HG03565 (cell line): Measurements from ENCODE around the gene BCLAF3.

Experiments used
- ATAC-seq: cut with Tn5 transposase; IDR thresholded peaks from one replicate; pipeline ENCODE4 v1.9.1; 2021; ENCODE audit warnings: mild to moderate bottlenecking, moderate library complexity; ENCODE audit not compliant: unreplicated experiment

Gene BCLAF3

DNA sequence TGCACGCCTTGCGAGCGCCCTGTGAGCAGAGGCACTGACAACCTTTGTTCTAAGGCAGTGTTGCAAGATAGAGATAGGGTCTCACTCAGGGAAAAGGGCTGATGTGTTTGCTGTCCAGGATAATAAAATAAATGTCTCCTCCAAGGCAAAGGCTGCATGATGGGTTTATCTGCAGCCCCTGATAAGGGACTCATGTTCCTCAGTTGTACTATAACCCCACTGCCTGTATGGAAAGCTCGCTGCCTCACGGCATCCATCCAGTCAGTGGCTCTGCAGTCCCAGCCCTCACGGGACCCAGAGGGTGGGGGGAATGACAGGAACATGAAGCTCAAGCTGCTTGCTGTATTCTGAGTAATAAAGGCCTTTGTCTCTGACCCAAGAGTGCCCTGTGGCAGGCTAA is 22.6 kb downstream of the BCLAF3 start:
- ATAC-seq: no peak

DNA sequence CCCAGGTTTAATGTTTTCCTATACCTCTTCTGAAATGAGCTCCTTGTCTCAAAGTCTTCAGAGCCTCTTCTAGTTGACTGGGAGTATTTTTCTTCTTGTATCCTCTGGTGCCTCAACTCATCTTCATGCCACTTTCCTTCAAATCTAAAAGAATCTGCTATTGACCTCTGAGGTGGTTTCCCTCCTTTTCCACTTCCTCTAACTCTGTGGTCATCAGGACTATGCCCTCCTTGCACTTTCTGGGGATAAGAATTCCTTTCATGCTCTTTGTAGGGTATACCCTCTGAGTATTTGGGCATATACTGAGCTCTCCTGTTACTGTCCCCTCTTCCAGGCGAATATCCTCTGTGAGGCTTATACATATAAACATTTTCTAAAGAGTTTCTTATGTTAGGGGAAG is 24.8 kb downstream of the BCLAF3 start:
- no peak for ATAC-seq

GRCh38 chrX:19964017-19964710 is 26.7 kb downstream of the BCLAF3 start:
- peak; percentile 87 for ATAC-seq

DNA sequence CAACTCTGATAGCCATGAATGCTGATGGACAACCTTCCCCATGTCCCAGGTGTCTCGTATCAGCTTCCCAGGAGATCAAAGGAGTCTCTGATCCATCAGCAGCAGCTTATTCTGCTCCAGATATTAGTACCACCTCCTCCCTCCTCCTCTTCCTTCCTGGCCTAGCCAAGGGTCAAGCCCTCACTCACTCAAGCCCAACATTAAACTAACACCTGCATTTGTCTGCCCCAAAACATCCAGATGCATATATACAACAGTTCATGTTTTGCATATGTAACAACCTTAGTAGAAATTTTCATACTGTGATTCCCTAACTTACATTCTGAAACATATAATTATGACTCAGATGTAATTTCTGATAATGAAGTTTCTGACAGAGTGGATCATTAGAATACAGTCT is 29.9 kb downstream of the BCLAF3 start:
- ATAC-seq: no peak

DNA sequence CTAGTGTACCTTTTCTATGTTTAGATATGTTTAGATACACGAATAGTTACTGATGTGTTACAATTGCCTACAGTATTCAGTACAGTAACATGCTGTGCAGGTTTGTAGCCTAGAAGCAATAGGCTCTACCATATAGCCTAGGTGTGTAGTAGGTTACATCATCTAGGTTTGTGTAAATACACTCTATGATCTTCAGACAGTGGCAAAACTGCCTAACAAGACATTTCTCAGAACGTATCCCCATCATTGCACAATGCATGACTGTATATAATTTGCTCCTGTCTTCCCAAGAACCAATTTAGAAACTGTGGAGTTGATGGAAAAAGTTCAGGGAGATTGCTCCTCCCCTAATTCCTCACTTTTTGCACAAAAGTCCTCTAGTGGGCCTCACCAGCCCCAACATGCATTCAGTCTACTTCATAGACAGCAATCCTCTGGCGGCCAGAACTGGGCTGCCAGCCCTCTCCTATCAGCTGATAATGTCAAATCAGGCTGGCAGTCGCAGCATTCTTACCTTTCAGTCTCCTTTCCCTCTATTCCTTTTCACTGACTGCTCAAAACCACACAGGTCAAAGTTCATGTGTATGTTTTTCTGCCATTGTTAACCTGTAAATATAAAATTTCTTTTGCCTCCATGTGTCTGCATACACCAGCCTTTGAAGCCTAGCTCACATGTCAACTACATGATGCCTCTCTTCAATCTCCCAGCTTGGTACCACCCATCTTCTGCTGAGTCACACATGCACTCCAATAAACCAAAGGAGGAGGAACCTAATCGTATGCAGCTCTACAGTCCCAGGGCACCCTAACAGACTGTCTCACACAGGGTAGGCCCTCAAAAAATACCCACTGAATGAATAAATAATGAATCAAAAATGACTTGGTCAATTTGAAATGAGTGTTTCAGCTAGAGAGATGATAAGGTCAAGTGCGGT is 32.0 kb downstream of the BCLAF3 start:
- ATAC-seq: no peak

GRCh38 chrX:19956923-19957322 is 33.9 kb downstream of the BCLAF3 start:
- no peak for ATAC-seq

GRCh38 chrX:19956306-19956705 is 34.6 kb downstream of the BCLAF3 start:
- no peak for ATAC-seq

GRCh38 chrX:19955306-19955705 is 35.6 kb downstream of the BCLAF3 start:
- no peak for ATAC-seq

- ATAC-seq: no peak
Measured at GRCh38 chrX:19954335-19955096, 36.3 kb downstream of the BCLAF3 start.

- no peak for ATAC-seq
Measured at GRCh38 chrX:19953145-19953544, 37.7 kb downstream of the BCLAF3 start.

GRCh38 chrX:19949340-19949739 is 41.5 kb downstream of the BCLAF3 start:
- ATAC-seq: no peak

DNA sequence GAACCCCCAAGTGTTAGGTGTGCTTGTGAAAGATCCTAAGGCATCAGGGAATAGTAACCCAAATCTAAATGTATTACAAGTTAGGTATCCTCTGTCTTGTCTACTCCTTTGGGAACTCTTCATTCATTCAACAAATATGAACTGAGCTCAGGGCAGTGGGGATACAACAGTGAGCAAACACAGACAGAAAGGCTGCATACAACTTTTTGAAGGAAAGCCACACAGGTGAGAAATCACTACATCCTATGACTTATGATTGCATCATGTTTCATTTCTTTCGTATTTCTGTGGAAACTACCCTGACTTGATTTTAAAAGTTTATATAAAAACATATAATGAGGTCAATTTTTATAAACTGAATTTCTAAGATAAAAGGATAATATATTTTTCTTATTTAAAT is 43.2 kb downstream of the BCLAF3 start:
- no peak for ATAC-seq
